ENCODE results near the gene DFFB. TPM values are rescaled to one million over a fixed set of nuclear protein-coding genes. Genes with fewer than 3 reads are reported as not detected.

DFFB gene
- total and polyA plus RNA-seq, 2 of the 13 experiments (the other 11 are each of a cell fraction or from before 2014, with no cell fraction given) = 4.6 to 9.3 TPM

GRCh38 chr1:3900150-3900968, 43.1 kb downstream of the DFFB start, which contains the start of gene C1orf174:
C1orf174 (minus strand) TSS chr1:3900272; CDS start chr1:3900186, 86 bp downstream.
- POLR2A ChIA-PET = interaction anchor here (0.7 to 1.7 kb wide), 4 partner anchors 10 to 129 kb away, joined by 3 to 10 read pairs (median 4); partner anchors contain the start of genes CEP104 and DFFB
- H2AFZ ChIP-seq (ENCODE audit: low read length) = no peak within 1 kb of the TSS
- ATAC-seq = peak; percentile 78
- TF ChIP-seq KMT2A (CRISPR knock-in tag; IDR thresholded peaks at IDR 0.05) (0 out of 2 replicates have a peak, but pooled peaks have one; percentile 39), SIX4 (CRISPR knock-in tag; IDR thresholded peaks at IDR 0.05) (no peak; the same call in 1 of the 2 replicates), KDM4B (CRISPR knock-in tag; IDR thresholded peaks at IDR 0.05) (no peak; the same call in 1 of the 2 replicates), CC2D1A (CRISPR knock-in tag; IDR thresholded peaks at IDR 0.05) (no peak), HCFC1 (IDR thresholded peaks at IDR 0.05; ENCODE audit: low read depth, low read length) (peak; percentile 81), TAF15 (IDR thresholded peaks at IDR 0.05; ENCODE audit: low read depth, low read length, poor library complexity, severe bottlenecking) (peak; percentile 15), ZNF609 (CRISPR knock-in tag; IDR thresholded peaks at IDR 0.05; ENCODE audit: borderline replicate concordance) (peak; percentile 53), ZNF326 (CRISPR knock-in tag; IDR thresholded peaks at IDR 0.05; ENCODE audit: borderline replicate concordance) (no peak), ELF1 (CRISPR knock-in tag; IDR thresholded peaks at IDR 0.05) (peak; percentile 70), ETV6 (CRISPR knock-in tag; conservative IDR thresholded peaks at IDR 0.05) (no peak), TMF1 (CRISPR knock-in tag; IDR thresholded peaks at IDR 0.05; ENCODE audit: low read depth) (0 out of 2 replicates have a peak, but pooled peaks have one; percentile 62), ZNF564 (CRISPR knock-in tag; IDR thresholded peaks at IDR 0.05) (peak; percentile 63), ZFP41 (CRISPR knock-in tag; IDR thresholded peaks at IDR 0.05; ENCODE audit: borderline replicate concordance) (no peak)
- TF ChIP-seq, protein P1, sequence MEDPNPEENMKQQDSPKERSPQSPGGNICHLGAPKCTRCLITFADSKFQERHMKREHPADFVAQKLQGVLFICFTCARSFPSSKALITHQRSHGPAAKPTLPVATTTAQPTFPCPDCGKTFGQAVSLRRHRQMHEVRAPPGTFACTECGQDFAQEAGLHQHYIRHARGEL (CRISPR knock-in tag; IDR thresholded peaks at IDR 0.05) = no peak
- TF ChIP-seq, protein P2, sequence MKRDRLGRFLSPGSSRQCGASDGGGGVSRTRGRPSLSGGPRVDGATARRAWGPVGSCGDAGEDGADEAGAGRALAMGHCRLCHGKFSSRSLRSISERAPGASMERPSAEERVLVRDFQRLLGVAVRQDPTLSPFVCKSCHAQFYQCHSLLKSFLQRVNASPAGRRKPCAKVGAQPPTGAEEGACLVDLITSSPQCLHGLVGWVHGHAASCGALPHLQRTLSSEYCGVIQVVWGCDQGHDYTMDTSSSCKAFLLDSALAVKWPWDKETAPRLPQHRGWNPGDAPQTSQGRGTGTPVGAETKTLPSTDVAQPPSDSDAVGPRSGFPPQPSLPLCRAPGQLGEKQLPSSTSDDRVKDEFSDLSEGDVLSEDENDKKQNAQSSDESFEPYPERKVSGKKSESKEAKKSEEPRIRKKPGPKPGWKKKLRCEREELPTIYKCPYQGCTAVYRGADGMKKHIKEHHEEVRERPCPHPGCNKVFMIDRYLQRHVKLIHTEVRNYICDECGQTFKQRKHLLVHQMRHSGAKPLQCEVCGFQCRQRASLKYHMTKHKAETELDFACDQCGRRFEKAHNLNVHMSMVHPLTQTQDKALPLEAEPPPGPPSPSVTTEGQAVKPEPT (CRISPR knock-in tag; IDR thresholded peaks at IDR 0.05; ENCODE audit: low read depth) = no peak

More at GRCh38 chr1:3900150-3900968, 43.1 kb downstream of the DFFB start, which contains the start of gene C1orf174:
- peaks cover 47% of the 10 kb centered on the region for H3K79me2 ChIP-seq (ENCODE audit: insufficient read depth, low read length)
- H4K20me1 ChIP-seq (ENCODE audit: insufficient read depth, low read length) = no peaks in the 10 kb centered on the region
- 0% methylated on average over 6 of the region's 58 CpGs for WGBS (ENCODE audit: low lambda C conversion rate)
- peak; percentile 87 for FAIRE-seq
- H3K4me2 ChIP-seq (ENCODE audit: low read depth, low read length) = peak within 1 kb of the TSS; percentile 85
- peak within 1 kb of the TSS; percentile 85 to 97 (median 88) for H3K4me3 ChIP-seq (replicated peaks in 1 of 3; ENCODE audit: insufficient read depth in 1 of 3, low read depth in 2 of 3, low read length in 3 of 3)
- CTCF ChIA-PET (ENCODE audit: low intra/inter-chr PET ratio, low total read pairs) = no interaction called here
- DNase-seq (ENCODE audit: low spot score) = peak; percentile 97
- BruUV-seq (replicated peaks) = TSS peak; percentile 76
- peak within 1 kb of the TSS; percentile 95 for H3K9ac ChIP-seq (ENCODE audit: insufficient read depth, low read depth, low read length)
- peak within 1 kb of the TSS; percentile 99 for H3K27ac ChIP-seq (ENCODE audit: extremely low read length, insufficient read depth, low read length)
- in situ Hi-C loops (cut with HindIII; ENCODE audit: extremely low pct_ligation_motif_present, low pct_unique_long_range_greater_than_20kb) = loop anchor here (25.0 kb wide), 1 partner anchor 162 kb away; no protein-coding TSS in a partner anchor
- peaks cover 59% of the 10 kb centered on the region for H3K4me1 ChIP-seq (ENCODE audit: insufficient read depth, low read length)
- H3K9me3 ChIP-seq (ENCODE audit: low read length) = peaks cover 4% of the 10 kb centered on the region; the same call in 1 of the 2 replicates
- peaks cover 0 to 10% of the 10 kb centered on the region in 2 experiments; a peak in 2 of 5 replicates for H3K36me3 ChIP-seq (replicated peaks in 1 of 2; ENCODE audit: control insufficient read depth in 1 of 2, insufficient read depth in 2 of 2, low read length in 2 of 2)
- intact Hi-C loops (cut with micrococcal nuclease; ENCODE audit: unreplicated experiment) = loop anchor here (1.0 to 10.0 kb wide), 2 partner anchors 43 to 126 kb away; partner anchors contain the start of genes CEP104, DFFB and SMIM1
- no peaks in the 10 kb centered on the region; a peak in 1 of 5 replicates for H3K27me3 ChIP-seq (ENCODE audit: control insufficient read depth in 1 of 2, insufficient read depth in 2 of 2, low read length in 2 of 2)

Measured in HepG2 (cell line).